ENCODE measurements around the gene GSAP.

GSAP gene

GRCh38 chr7:77406421-77406820 is 9.7 kb downstream of the GSAP start:
- no peak for DNase-seq

GRCh38 chr7:77404641-77405040 is 11.5 kb downstream of the GSAP start:
- no peak for DNase-seq

DNA sequence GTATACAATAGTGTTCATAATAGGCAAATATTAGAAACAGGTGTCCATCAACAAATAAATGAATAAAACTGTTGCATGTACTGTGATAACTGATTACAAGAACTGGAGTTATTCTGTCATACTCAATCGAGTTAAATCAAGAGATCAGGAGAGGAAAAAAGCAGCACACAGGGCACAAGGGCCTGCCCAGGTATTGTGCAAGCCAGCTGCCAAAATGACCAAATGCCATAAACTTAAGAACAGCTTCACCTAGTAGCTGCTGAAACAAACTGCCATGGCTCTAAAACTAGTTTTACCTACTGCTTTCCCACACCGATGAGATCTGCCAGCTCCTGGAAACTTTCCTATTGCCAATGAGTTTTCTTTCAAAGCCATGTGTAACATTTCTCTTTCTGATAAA is 12.2 kb downstream of the GSAP start:
- no peak for DNase-seq

DNA sequence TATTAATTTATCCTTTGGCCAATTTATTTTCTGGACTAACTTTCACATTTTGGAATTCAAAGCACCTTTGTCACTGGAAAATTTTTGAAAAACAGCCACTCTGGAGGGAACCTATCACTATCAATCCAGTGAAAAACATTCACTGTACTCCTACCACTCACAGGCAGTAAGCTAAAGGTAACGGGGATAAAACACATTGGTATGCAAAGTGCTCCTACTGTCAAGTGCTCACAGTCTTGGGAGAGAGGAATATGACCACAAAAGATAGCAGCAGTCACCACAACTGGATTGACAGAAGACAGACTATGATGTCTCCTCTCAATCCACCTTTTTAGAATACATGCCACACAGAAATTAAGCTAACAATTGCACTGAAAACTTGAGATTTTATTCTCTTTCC is 13.3 kb downstream of the GSAP start:
- DNase-seq: no peak

DNA sequence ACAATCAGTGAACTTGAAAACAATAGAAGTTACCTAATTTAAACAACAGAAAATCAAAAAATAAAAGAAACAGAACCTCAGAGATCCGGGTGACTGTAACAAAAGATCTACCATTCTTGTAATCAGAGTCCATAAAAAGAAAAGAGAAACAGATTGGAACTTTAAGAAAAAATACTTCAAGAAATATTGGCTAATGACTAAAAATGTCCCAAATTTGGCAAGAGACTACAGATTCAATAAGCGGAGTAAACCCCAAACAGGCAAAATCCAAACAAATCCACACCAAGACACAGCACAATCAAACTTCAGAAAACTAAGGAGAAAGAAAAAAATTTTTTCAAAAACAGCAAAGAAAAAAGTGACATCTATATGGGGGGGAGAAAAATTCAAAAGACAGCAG is 15.1 kb downstream of the GSAP start:
- no peak for DNase-seq

GRCh38 chr7:77399816-77400215 is 16.3 kb downstream of the GSAP start:
- no peak for DNase-seq

DNA sequence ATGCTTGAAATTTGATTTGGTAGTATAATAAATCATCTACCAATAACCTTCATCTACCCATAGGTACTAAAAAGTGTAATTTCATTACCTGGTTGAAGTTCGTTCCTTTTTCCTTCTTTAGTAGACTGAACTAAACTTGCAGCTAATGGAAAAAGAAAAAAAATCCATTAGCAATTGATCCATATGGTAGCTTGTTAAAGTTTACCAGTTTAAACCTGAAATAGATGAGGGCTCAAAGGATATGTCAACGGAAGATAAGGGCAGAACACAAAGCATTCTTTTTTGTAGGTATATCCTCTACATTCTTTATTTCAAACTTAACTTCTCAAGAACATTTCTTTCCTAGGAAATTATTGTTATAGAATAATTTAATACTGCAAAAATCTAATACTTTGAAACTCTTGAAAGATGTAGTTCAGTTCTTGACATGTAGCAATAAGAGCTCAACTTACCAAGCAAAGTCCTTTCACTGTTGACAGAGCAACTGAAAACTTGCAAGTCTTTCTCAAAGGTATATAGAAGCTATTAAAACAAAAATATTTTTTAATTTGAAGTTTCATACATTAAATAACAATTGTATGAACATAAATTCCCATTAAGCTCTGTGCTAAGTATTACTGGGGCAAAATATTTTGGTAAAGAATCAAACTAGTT is 19.1 kb downstream of the GSAP start:
- no peak for DNase-seq

DNA sequence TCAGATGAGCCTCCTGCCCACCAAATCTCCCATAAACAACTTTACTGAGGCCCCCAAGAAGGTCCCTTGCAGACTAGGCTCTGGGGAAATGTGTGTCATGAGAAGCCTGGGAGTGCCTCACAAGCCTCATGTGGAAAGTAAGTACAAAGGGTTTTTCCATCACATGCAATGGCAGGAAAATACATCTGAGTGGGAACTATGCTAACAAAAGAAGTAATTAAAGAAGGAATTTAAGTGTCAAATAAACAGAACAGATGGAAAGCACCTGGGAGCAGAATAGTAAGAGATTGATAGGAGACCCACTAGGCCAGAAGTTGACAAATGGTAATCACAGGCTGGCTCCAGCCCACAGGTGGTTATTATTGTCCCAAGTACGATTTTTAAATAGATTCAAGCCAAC is 20.5 kb downstream of the GSAP start:
- DNase-seq: no peak

DNA sequence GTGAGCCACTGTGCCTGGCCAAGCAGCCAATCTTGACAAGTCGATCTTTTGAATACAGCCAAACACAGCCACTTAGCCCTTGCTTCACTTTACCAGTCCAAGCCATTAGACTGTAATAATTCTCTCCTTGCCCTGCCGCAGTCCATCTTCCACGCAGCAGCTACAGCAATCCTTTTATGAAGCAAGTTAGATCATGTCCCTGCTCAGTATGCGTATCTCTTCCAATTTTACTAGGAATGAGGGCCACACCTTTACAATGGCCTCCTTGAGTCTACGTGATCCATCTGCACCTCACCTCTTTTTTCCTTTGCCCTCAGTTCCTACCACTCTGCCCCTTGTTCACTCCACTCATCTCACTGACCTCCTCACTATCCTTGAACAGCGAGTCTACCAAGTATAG is 22.2 kb downstream of the GSAP start:
- DNase-seq: no peak

- DNase-seq: peak; percentile 33
Measured at GRCh38 chr7:77393261-77393660, 22.9 kb downstream of the GSAP start.

- no peak for DNase-seq
Measured at GRCh38 chr7:77391230-77391629, 24.9 kb downstream of the GSAP start.

GRCh38 chr7:77388055-77388641 is 28.0 kb downstream of the GSAP start:
- no peak for DNase-seq

DNA sequence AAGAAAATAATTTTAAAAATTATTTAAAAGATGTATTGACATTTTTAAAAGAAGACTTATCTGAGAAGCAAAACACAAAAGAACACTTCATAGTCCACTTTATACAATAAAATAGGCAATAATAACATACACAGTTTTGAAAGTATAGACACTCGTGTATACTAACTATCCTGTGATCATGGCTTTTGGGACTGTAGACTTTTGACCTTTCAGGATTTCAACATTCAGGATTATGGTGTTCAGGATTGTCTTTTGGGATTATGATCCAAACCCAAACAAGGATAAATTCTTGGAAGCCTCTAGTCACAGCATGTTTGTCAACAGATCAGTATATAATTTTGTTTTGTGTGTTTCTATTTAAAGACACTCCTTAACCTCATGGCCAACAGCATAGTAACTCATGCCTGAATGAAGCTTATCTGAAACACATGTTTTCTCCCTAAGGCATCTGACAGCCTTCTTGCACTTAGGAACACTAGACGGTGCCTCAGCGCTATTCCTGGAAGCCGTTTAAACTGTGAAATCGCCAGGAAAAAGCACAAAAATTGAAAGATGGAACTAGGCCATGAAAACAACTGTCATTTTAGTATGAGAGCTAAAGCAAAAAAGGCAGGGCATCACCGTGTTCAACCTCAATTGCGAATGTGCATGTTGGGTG is 29.9 kb downstream of the GSAP start:
- no peak for DNase-seq

DNA sequence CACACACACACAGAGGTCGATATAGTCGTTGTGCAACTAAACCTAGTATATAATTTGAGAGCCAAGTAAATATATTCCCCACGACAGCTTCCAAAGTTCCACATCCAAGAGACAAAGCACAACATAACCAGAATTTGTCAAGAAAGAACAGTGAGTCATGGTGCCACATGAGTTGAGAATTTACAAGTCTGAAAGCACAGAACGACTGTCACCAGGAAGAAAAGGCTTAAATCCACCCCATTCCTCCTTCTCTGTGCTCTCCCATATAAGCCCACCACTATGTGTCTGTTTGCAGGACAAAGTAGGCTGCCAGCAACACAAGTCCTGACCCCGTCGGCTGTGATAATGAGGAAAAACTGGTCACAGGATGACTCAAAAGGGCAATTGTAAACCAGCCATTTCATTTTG is 32.8 kb downstream of the GSAP start:
- peak; percentile 8 for DNase-seq

DNA sequence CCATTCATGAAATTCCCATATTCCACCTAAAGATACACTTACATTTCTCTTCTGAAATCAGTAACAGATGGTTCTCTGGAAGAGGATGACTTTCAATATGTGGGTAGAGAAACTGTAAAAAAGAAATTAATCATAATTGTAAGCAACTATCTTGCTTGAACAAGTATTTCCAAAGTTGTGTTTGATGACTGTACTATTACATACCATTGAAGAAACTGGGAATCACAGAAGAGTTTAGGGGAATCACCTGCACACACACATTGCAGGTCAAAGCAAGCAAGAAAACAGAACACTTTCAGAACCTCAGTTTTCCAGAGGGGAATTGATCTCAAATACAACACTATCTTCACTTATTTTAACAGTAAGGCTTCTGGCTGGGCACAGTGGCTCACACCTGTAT is 33.6 kb downstream of the GSAP start:
- no peak for DNase-seq

- DNase-seq: no peak
Measured at GRCh38 chr7:77378584-77378983, 37.6 kb downstream of the GSAP start.

- no peak for DNase-seq
Measured at GRCh38 chr7:77370606-77371005, 45.5 kb downstream of the GSAP start.

DNA sequence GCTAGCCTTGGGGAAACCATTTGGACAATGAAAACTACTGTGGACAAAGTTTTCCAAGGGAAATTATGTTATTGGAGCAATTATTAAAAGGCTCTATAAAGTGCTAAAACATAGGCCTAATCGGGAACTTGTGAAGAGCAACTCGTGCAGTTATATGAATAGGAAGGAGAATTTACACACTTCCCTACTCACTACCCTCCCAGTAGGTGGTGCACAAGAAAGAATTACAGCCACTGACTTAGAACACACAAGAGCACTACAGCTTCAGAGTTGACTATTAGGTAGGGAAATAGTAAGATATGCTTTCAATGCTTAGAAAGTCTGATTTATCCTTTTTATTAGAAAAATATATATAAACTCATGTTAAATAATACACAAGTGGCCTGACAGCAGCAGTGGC is 47.2 kb downstream of the GSAP start:
- DNase-seq: no peak

DNA sequence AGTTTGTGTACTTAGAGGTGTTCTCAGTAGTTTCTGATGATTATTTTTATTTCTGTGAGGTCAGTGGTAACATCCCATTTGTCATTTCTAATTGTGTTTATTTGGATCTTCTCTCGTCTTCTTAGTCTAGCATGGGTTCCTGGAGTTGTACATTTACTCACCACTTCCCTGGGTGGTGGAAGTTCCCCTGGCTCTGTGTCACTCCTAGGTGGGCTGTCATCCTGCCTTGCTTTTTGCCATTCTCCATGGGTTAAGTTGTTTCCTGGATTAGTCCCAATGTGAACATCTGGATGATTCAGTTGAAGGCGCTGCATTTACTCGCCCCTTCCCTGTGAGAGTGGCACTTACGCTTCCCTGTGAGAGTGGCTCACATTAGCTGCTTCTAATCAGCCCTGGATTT is 48.2 kb downstream of the GSAP start:
- DNase-seq: no peak

DNA sequence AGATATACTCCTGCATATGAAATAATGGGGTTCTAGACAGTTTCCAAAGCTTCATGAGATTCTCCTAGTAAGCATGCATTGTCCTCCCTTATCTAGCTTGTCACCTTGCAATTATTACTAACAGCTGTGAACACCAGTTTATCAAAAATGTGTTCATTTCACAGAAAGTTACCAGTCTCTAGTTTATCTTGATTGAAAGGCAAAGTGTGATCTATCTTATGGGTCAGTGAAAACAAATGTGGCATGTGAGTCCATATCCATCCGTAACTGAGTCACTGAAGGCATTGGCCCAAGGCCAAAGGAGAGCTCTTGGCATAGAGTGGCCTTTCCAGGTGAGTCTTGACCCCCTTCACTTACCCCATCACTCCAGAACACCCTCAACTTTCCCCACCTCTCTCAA is 53.2 kb downstream of the GSAP start:
- no peak for DNase-seq

- DNase-seq: no peak
Measured at GRCh38 chr7:77360969-77361368, 55.2 kb downstream of the GSAP start.

GRCh38 chr7:77360104-77360503 is 56.0 kb downstream of the GSAP start:
- DNase-seq: no peak

GRCh38 chr7:77359599-77359998 is 56.5 kb downstream of the GSAP start:
- DNase-seq: no peak

DNA sequence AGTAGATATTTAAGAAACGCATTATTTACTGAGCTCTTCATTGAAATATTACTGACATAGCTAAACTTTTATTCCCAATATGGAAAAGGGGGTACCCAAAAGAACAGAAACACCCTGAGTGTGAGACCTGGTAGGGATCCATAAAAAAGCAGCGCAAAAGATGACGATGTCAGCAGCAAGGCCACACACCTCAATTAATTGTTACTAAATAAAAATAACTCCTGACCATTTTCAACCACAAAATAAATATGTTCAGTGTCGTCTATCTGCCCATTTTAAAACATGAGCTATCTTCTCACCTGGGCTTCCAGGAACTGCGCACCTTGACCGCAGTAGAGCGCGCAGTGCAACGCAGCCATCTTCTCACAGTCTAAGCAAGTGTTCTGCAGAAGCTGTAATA is 61.2 kb downstream of the GSAP start:
- DNase-seq: no peak

DNA sequence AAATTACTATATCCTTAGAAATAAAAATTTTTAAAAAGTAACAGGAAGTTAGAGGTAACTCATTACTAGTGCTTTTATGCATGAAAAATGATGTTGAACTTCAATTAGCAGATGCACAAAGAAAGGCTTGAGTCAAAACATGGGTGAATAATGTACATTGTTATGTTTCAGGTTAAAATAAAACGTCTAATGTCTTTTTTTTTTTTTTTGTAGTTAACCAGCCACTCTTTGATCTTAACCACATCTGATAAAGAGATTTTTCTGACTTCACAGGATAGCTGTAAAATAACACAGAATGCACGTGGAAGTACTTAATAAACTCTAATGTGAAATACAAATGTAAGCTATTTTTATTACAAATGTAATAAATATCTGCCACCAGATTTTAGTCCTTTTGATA is 61.7 kb downstream of the GSAP start:
- no peak for DNase-seq

Measured in EL (cell line).